Lower lobe of right lung (tissue), 2 donors: ENCODE measurements around the gene AASDH. TPM values are rescaled to one million over a fixed set of nuclear protein-coding genes. Genes with fewer than 3 reads are reported as not detected.

Experiments used
- ATAC-seq, 2 donors: fragments of 200-7000 bp; cut with Tn5 transposase; one replicate each; pipeline ENCODE4 v1.9.1; 2020 to 2022; ENCODE audit warnings: mild to moderate bottlenecking in 2 of 2, moderate library complexity in 2 of 2
- DNase-seq: peaks from one replicate; pipeline ENCODE4 v3.0.0-alpha.2; 2020
- H3K27ac ChIP-seq: fragments of 200-600 bp; one replicate; pipeline ENCODE4 v1.8.0; 2022
- H3K27me3 ChIP-seq: fragments of 200-600 bp; one replicate; pipeline ENCODE4 v1.8.0; 2022; ENCODE audit warnings: low read depth
- H3K36me3 ChIP-seq: fragments of 200-600 bp; one replicate; pipeline ENCODE4 v1.8.0; 2022; ENCODE audit warnings: mild to moderate bottlenecking
- H3K4me1 ChIP-seq: fragments of 200-600 bp; one replicate; pipeline ENCODE4 v1.8.0; 2022
- H3K4me3 ChIP-seq: fragments of 200-600 bp; one replicate; pipeline ENCODE4 v1.8.0; 2022; ENCODE audit warnings: mild to moderate bottlenecking
- H3K9me3 ChIP-seq: fragments of 200-600 bp; one replicate; pipeline ENCODE4 v1.8.0; 2022
- CTCF ChIP-seq: fragments of 200-600 bp; IDR thresholded peaks from one replicate; pipeline ENCODE4 v1.8.0; 2022; ENCODE audit warnings: antibody characterized with exemption, mild to moderate bottlenecking
- intact Hi-C: fragments of 100-400 bp; cut with DNase I; formaldehyde crosslinking; loops from one replicate; pipeline ENCODE4 v1.11.0; 2022
- total RNA-seq: library from RNA; stranded (reverse); fragmentation: NEBNext Ultra II Directional; extraction: Animal tissue kit (Norgen Biotek cat#: 25700); gene quantifications from one replicate; pipeline ENCODE4 v1.2.1, GENCODE V29; 2021
- donor health status: DM: no; HTN: yes; CAD: no; lungs with severe emphysema.

The AASDH gene
- total RNA-seq, 1 donor from 2014 or later = 10.8 TPM

- no peaks in the 10 kb centered on the region for H3K9me3 ChIP-seq
- ATAC-seq (no peak), DNase-seq (no peak)
- intact Hi-C loops = no loop called here
- H3K27ac ChIP-seq = no peak overlapping the region
- H3K4me1 ChIP-seq = no peaks in the 10 kb centered on the region
- TF ChIP-seq CTCF = no peak
- H3K36me3 ChIP-seq = no peaks in the 10 kb centered on the region
- H3K4me3 ChIP-seq = no peak overlapping the region
- H3K27me3 ChIP-seq = no peaks in the 10 kb centered on the region
These were observed 64.0 kb downstream of the AASDH start for GRCh38 chr4:56323327-56323726.

GRCh38 chr4:56321251-56321650 is 66.0 kb downstream of the AASDH start:
- Histone ChIP-seq H3K9me3 (no peaks in the 10 kb centered on the region), H3K27me3 (no peaks in the 10 kb centered on the region), H3K4me1 (no peaks in the 10 kb centered on the region), H3K36me3 (no peaks in the 10 kb centered on the region), H3K27ac (no peak overlapping the region), H3K4me3 (no peak overlapping the region)
- TF ChIP-seq CTCF = no peak
- intact Hi-C loops = no loop called here
- DNase-seq (no peak), ATAC-seq (no peak)

GRCh38 chr4:56320293-56320692 is 67.0 kb downstream of the AASDH start:
- intact Hi-C loops = no loop called here
- no peak for ATAC-seq
- Histone ChIP-seq H3K27ac (no peak overlapping the region), H3K9me3 (no peaks in the 10 kb centered on the region), H3K27me3 (no peaks in the 10 kb centered on the region), H3K4me1 (no peaks in the 10 kb centered on the region), H3K4me3 (no peak overlapping the region), H3K36me3 (no peaks in the 10 kb centered on the region)
- TF ChIP-seq CTCF = no peak
- DNase-seq = no peak

GRCh38 chr4:56318555-56318954 is 68.7 kb downstream of the AASDH start:
- TF ChIP-seq CTCF = no peak

GRCh38 chr4:56317749-56318148 is 69.5 kb downstream of the AASDH start:
- H3K4me3 ChIP-seq = no peak overlapping the region
- intact Hi-C loops = no loop called here
- no peaks in the 10 kb centered on the region for H3K36me3 ChIP-seq
- no peak for DNase-seq
- TF ChIP-seq CTCF = no peak
- H3K9me3 ChIP-seq = no peaks in the 10 kb centered on the region
- H3K27me3 ChIP-seq = no peaks in the 10 kb centered on the region
- no peak overlapping the region for H3K27ac ChIP-seq
- ATAC-seq = no peak
- no peaks in the 10 kb centered on the region for H3K4me1 ChIP-seq

More at GRCh38 chr4:56318555-56318954, 68.7 kb downstream of the AASDH start:
- Histone ChIP-seq H3K27ac (no peak overlapping the region), H3K9me3 (no peaks in the 10 kb centered on the region), H3K4me1 (no peaks in the 10 kb centered on the region), H3K27me3 (no peaks in the 10 kb centered on the region), H3K4me3 (no peak overlapping the region), H3K36me3 (no peaks in the 10 kb centered on the region)
- no peak for DNase-seq
- intact Hi-C loops = no loop called here
- ATAC-seq = no peak
